Fibroblast of lung (primary cell): ENCODE results near the gene BLVRB.
"Not testable (repeated sequence)": the region's sequence is repeated elsewhere in the genome, so short reads cannot be mapped to it uniquely, and the experiment has no call there.

Experiments used
- EZH2 ChIP-seq: IDR thresholded peaks from 2 replicates; pipeline ENCODE4 v1.5.1; 2012; ENCODE audit warnings: low read length, control low read depth, mild to moderate bottlenecking; ENCODE audit errors: missing control alignments
- TF ChIP-seq, protein P1 (sequence below), 2 donors: IDR thresholded peaks in 1 of 2; conservative IDR thresholded peaks in 1 of 2; 1 replicate in 1 of 2; 2 replicates in 1 of 2; pipeline ENCODE4 v1.5.1; 2011 to 2012; ENCODE audit warnings: low read length in 2 of 2, control low read depth in 1 of 2, inconsistent platforms in 1 of 2, low read depth in 1 of 2, mild to moderate bottlenecking in 1 of 2

DNA sequence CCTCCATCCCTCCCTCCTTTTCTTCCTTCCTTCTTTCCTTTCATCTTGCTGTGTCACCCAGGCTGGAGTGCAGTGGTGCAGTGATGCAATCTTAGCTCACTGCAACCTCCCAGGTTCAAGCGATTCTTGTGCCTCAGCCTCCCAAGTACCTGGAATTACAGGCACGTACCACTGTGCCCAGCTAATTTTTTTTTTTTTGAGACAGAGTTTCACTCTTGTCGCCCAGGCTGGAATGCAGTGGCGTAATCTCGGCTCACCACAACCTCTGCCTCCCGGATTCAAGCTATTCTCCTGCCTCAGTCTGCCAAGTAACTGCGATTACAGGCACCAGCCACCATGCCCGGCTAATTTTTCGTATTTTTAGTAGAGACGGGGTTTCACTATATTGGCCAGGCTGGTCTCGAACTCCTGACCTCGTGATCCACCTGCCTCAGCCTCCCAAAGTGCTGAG is 1.9 kb downstream of the BLVRB start:
- TF ChIP-seq, protein P1, sequence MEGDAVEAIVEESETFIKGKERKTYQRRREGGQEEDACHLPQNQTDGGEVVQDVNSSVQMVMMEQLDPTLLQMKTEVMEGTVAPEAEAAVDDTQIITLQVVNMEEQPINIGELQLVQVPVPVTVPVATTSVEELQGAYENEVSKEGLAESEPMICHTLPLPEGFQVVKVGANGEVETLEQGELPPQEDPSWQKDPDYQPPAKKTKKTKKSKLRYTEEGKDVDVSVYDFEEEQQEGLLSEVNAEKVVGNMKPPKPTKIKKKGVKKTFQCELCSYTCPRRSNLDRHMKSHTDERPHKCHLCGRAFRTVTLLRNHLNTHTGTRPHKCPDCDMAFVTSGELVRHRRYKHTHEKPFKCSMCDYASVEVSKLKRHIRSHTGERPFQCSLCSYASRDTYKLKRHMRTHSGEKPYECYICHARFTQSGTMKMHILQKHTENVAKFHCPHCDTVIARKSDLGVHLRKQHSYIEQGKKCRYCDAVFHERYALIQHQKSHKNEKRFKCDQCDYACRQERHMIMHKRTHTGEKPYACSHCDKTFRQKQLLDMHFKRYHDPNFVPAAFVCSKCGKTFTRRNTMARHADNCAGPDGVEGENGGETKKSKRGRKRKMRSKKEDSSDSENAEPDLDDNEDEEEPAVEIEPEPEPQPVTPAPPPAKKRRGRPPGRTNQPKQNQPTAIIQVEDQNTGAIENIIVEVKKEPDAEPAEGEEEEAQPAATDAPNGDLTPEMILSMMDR (conservative IDR thresholded peaks at IDR 0.05 in 1 of 2, IDR thresholded peaks at IDR 0.05 in 1 of 2; ENCODE audit: low read depth in 1 of 2, low read length in 2 of 2) = not testable (repeated sequence)
- TF ChIP-seq EZH2 = not testable (repeated sequence)
